DND-41 (cell line): ENCODE measurements around the gene TPM2.
A peak's percentile ranks its signal among the peaks of the same experiment; 100 is the strongest.

Experiments used
- ATAC-seq: fragments of 200-7000 bp; cut with Tn5 transposase; 3 replicates; pipeline ENCODE4 v1.9.1; 2021; ENCODE audit warnings: low read depth; ENCODE audit not compliant: insufficient read depth
- DNase-seq: peaks from one replicate; pipeline ENCODE4 v3.0.0-alpha.2; 2020
- H2AFZ ChIP-seq: 2 replicates; pipeline ENCODE4 v1.6.0; 2012; ENCODE audit warnings: low read depth, low read length
- H3K27ac ChIP-seq: 2 replicates; pipeline ENCODE4 v1.5.1; 2012; ENCODE audit warnings: low read length, inconsistent platforms
- H3K27me3 ChIP-seq: fragments of 200-600 bp; sonication (generic); 2 replicates; pipeline ENCODE4 v1.6.0; 2012; ENCODE audit warnings: low read length, mild to moderate bottlenecking, inconsistent platforms; ENCODE audit not compliant: insufficient read depth, poor library complexity
- H3K36me3 ChIP-seq: 2 replicates; pipeline ENCODE4 v1.5.1; 2012; ENCODE audit warnings: low read length, inconsistent platforms; ENCODE audit not compliant: insufficient read depth
- H3K4me1 ChIP-seq: 2 replicates; pipeline ENCODE4 v1.5.1; 2012; ENCODE audit warnings: mild to moderate bottlenecking, low read length; ENCODE audit not compliant: insufficient read depth
- H3K4me2 ChIP-seq: 2 replicates; pipeline ENCODE4 v1.6.0; 2012; ENCODE audit warnings: mild to moderate bottlenecking, moderate library complexity, low read length, inconsistent platforms; ENCODE audit not compliant: insufficient read depth
- H3K4me3 ChIP-seq, 2 experiments: fragments of 200-600 bp in 1 of 2; shearing (Covaris generic) in 1 of 2; 2 replicates each; pipeline ENCODE4 v1.5.1; 2012 to 2016; ENCODE audit warnings: inconsistent platforms in 2 of 2, low read length in 2 of 2, mild to moderate bottlenecking in 2 of 2, low read depth in 1 of 2, moderate library complexity in 1 of 2
- H3K79me2 ChIP-seq: 2 replicates; pipeline ENCODE4 v1.6.0; 2012; ENCODE audit warnings: low read length, inconsistent platforms; ENCODE audit not compliant: insufficient read depth
- H3K9ac ChIP-seq: 2 replicates; pipeline ENCODE4 v1.6.0; 2012; ENCODE audit warnings: low read depth, mild to moderate bottlenecking, inconsistent platforms, low read length, moderate library complexity
- H3K9me3 ChIP-seq: 2 replicates; pipeline ENCODE4 v1.5.1; 2012; ENCODE audit warnings: low read length, moderate library complexity, mild to moderate bottlenecking, inconsistent platforms; ENCODE audit not compliant: insufficient read depth, severe bottlenecking
- H4K20me1 ChIP-seq: 2 replicates; pipeline ENCODE4 v1.6.0; 2012; ENCODE audit warnings: low read length; ENCODE audit not compliant: insufficient read depth
- EZH2 ChIP-seq: IDR thresholded peaks from 3 replicates; pipeline ENCODE4 v1.6.1; 2012; ENCODE audit warnings: borderline replicate concordance, low read depth, mild to moderate bottlenecking, moderate library complexity, low read length, inconsistent platforms; ENCODE audit not compliant: severe bottlenecking
- TF ChIP-seq, protein P1 (sequence below): IDR thresholded peaks from 2 replicates; pipeline ENCODE4 v1.5.1; 2012; ENCODE audit warnings: borderline replicate concordance, low read length, moderate library complexity, mild to moderate bottlenecking; ENCODE audit not compliant: poor library complexity, severe bottlenecking; ENCODE audit errors: extremely low read depth

Gene TPM2

DNA sequence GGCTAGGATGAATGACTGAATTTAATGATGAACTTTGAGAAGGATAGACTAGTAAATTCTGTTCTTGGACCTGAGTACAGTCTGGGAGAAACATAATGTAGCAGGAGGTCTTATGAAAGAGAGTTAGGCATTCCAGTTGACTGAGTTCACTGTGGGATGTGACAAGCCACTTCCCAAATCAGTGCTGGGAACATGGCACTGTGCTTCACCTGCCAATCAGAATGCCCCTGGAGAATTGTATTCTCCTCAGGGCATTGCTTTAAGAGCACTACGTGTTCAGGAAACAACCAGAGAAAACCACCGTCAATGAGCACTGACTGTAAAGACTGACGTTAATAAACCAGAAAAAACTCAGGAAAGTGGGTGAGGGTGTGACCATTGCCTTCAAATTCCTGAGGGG is 30.4 kb downstream of the TPM2 start:
- ATAC-seq, result no peak
- Histone ChIP-seq H3K4me2 (peak overlapping the region; percentile 75), H2AFZ (no peak overlapping the region), H3K4me3 (peak overlapping the region; percentile 41 to 70; a peak in 3 of 4 replicates), H3K4me1 (peaks cover 72% of the 10 kb centered on the region), H3K27me3 (no peaks in the 10 kb centered on the region), H4K20me1 (peaks cover 3% of the 10 kb centered on the region; the same call in 1 of the 2 replicates), H3K27ac (peak overlapping the region; percentile 92), H3K79me2 (peaks cover 48% of the 10 kb centered on the region), H3K9ac (peak overlapping the region; percentile 86), H3K36me3 (peaks cover 39% of the 10 kb centered on the region), H3K9me3 (no peaks in the 10 kb centered on the region)
- TF ChIP-seq, protein P1, sequence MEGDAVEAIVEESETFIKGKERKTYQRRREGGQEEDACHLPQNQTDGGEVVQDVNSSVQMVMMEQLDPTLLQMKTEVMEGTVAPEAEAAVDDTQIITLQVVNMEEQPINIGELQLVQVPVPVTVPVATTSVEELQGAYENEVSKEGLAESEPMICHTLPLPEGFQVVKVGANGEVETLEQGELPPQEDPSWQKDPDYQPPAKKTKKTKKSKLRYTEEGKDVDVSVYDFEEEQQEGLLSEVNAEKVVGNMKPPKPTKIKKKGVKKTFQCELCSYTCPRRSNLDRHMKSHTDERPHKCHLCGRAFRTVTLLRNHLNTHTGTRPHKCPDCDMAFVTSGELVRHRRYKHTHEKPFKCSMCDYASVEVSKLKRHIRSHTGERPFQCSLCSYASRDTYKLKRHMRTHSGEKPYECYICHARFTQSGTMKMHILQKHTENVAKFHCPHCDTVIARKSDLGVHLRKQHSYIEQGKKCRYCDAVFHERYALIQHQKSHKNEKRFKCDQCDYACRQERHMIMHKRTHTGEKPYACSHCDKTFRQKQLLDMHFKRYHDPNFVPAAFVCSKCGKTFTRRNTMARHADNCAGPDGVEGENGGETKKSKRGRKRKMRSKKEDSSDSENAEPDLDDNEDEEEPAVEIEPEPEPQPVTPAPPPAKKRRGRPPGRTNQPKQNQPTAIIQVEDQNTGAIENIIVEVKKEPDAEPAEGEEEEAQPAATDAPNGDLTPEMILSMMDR, result no peak
- no peak for DNase-seq

DNA sequence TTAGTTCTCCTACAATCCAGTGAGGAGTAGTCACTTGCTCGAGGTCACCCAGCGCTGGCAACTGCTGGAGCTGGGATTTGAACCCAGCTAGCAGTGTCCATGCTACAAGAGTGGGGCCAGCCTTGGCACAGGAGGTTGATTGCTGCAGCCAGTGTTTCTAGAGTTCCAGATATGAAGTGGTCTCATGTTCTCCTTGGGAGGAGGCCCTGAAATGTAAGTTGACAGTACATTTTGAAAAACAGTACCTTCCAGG is 30.8 kb downstream of the TPM2 start:
- TF ChIP-seq EZH2, result no peak
- TF ChIP-seq, protein P1, result no peak
- peak overlapping the region; percentile 41 to 70; a peak in 3 of 4 replicates for H3K4me3 ChIP-seq
- H2AFZ ChIP-seq, result peak overlapping the region; percentile 72; the same call in 1 of the 2 replicates
- peaks cover 67% of the 10 kb centered on the region for H3K4me1 ChIP-seq
- peaks cover 39% of the 10 kb centered on the region for H3K36me3 ChIP-seq
- no peaks in the 10 kb centered on the region for H3K9me3 ChIP-seq
- H4K20me1 ChIP-seq, result peaks cover 3% of the 10 kb centered on the region; the same call in 1 of the 2 replicates
- H3K27ac ChIP-seq, result peak overlapping the region; percentile 92
- peaks cover 44% of the 10 kb centered on the region for H3K79me2 ChIP-seq
- ATAC-seq (peak; percentile 8), DNase-seq (peak; percentile 47)
- H3K4me2 ChIP-seq, result peak overlapping the region; percentile 75
- H3K9ac ChIP-seq, result peak overlapping the region; percentile 86
- no peaks in the 10 kb centered on the region for H3K27me3 ChIP-seq

DNA sequence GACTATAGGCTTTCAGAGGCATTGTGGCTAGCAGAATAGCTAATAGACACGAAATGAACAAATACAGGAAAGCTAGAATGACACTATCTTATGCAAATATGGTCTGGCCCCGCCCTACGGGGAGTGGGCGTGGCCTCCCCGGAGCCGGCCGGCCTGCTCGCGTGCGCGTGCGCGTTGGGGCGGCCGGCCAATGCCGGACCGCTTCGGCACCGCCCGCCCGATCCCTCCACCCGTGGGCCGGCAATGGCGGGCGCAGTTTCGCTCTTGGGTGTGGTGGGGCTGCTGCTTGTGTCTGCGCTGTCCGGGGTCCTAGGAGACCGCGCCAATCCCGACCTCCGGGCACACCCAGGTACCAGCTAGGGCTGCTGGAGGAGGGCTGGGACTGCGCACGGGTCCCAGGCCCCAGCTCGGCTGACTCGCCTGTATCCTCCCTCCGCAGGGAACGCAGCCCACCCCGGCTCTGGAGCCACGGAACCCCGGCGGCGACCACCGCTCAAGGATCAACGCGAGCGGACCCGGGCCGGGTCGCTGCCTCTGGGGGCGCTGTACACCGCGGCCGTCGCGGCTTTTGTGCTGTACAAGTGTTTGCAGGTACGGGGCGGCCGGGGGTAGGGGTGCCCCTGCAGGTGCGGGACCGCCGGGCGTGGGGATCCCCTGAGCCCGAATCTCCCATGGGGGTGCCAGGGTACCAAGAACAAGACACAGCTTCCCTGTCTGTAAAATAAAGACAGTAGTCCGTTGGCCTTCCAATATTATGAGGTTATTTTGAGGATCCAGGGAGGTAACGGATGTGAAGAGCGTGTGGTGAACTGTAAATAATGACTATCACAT is 31.4 kb downstream of the TPM2 start, which contains the start of gene CCDC107:
Gene CCDC107 (plus strand): TSS at position 156 of the 831 bp plus-strand sequence. CDS start 88 bp downstream, at position 244.
- TF ChIP-seq EZH2, result no peak
- TF ChIP-seq, protein P1, result peak; percentile 85
- peak within 1 kb of the TSS; percentile 75 for H3K4me2 ChIP-seq
- H3K4me1 ChIP-seq, result peaks cover 62% of the 10 kb centered on the region
- peak within 1 kb of the TSS; percentile 41 to 70; a peak in 3 of 4 replicates for H3K4me3 ChIP-seq
- peaks cover 37% of the 10 kb centered on the region for H3K36me3 ChIP-seq
- DNase-seq, result peak; percentile 75
- H4K20me1 ChIP-seq, result peaks cover 3% of the 10 kb centered on the region; the same call in 1 of the 2 replicates
- H3K9me3 ChIP-seq, result no peaks in the 10 kb centered on the region
- H2AFZ ChIP-seq, result peak within 1 kb of the TSS; percentile 72
- ATAC-seq, result peak; percentile 65
- no peaks in the 10 kb centered on the region for H3K27me3 ChIP-seq
- peak within 1 kb of the TSS; percentile 92 for H3K27ac ChIP-seq
- H3K79me2 ChIP-seq, result peaks cover 39% of the 10 kb centered on the region
- peak within 1 kb of the TSS; percentile 86 for H3K9ac ChIP-seq
